ENCODE data around the gene SLC2A4RG. TPM values are rescaled to one million over a fixed set of nuclear protein-coding genes. Genes with fewer than 3 reads are reported as not detected.

SLC2A4RG gene, protein sequence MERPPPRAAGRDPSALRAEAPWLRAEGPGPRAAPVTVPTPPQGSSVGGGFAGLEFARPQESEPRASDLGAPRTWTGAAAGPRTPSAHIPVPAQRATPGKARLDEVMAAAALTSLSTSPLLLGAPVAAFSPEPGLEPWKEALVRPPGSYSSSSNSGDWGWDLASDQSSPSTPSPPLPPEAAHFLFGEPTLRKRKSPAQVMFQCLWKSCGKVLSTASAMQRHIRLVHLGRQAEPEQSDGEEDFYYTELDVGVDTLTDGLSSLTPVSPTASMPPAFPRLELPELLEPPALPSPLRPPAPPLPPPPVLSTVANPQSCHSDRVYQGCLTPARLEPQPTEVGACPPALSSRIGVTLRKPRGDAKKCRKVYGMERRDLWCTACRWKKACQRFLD
- total RNA-seq: 6.3 and 6.5 TPM in 2 replicates

DNA sequence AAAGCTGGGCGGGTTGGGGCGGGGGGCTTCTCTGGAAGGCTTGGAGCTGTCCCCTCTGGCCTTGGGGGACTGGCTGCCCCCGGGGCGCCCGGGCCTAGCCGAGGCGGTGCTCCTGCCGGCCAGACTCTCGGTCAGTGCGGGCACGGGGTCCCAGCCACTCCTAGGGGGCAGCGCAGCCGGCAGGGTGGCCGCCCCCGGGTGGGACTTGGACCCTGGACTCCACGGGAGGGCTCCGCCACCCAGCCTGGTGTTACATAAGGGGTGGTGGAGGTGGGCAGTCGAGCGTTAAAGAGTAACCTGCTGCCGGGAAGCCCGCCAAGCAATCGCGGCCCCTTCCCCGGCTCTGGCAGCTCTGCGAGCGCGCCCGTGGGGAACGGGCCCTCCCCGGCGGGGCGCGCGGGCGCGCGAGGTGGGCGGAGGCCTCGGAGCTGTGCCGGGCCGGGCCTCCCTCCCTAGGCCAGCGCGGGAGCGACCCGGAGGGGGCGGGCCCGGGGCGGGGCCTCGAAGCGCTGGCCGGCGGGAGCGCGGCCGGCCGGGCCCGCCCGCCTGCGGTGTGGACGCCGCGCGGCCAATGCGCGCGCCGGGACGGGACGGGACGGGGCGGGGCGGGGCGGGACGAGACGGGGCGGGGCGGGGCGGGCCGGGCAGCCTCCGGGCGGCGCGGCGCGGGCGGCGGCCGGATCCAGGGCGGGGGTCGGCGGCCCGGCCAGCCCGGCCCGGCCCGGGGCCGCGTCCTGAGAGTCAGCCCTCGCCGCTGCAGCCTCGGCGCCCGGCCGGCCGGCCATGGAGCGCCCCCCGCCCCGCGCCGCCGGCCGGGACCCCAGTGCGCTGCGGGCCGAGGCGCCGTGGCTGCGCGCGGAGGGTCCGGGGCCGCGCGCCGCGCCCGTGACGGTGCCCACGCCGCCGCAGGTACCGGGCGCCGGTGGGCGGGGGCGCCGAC lies at the start of gene SLC2A4RG:
SLC2A4RG (plus strand) TSS at position 647 of the 940 bp plus-strand sequence; CDS start at position 784, 137 bp downstream.
- DNase-seq (ENCODE audit: low read depth in 2 of 2): peak; percentile 72 to 82

DNA sequence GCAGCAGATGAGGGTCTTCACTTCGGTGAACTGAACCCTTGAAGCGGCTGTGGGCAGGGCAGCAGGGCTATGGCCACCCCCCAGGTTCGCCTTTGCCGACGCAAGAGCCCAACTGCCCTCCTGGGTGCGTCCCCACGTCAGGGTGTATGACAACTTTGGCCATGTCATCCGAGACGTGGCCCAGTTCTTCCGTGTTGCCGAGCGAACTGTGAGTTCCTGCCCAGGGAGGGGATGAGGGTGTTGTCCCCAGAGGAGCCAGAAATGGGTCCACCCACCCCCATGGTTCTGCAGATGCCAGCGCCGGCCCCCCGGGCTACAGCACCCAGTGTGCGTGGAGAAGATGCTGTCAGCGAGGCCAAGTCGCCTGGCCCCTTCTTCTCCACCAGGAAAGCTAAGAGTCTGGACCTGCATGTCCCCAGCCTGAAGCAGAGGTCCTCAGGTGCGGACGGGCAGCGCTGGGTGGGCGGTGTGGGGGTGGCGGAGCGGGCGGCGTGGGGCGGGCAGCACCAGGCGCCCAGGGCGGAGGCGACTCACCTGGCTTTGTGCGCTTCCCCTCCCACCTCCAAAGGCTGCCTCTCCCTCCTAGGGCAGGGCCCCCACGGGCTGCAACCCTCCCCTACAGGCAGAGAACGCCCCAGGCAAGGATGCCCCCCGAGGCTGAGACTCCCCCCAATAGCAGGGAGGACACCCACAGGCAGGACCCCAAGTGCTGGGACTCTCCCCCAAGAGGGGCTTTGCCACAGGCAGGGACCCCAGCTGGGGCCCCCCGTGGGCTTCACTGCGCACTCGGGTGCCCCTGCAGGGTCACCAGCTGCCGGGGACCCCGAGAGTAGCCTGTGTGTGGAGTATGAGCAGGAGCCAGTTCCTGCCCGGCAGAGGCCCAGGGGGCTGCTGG lies 49.3 kb upstream of the SLC2A4RG start:
- DNase-seq (ENCODE audit: low read depth in 2 of 2): no peak

DNA sequence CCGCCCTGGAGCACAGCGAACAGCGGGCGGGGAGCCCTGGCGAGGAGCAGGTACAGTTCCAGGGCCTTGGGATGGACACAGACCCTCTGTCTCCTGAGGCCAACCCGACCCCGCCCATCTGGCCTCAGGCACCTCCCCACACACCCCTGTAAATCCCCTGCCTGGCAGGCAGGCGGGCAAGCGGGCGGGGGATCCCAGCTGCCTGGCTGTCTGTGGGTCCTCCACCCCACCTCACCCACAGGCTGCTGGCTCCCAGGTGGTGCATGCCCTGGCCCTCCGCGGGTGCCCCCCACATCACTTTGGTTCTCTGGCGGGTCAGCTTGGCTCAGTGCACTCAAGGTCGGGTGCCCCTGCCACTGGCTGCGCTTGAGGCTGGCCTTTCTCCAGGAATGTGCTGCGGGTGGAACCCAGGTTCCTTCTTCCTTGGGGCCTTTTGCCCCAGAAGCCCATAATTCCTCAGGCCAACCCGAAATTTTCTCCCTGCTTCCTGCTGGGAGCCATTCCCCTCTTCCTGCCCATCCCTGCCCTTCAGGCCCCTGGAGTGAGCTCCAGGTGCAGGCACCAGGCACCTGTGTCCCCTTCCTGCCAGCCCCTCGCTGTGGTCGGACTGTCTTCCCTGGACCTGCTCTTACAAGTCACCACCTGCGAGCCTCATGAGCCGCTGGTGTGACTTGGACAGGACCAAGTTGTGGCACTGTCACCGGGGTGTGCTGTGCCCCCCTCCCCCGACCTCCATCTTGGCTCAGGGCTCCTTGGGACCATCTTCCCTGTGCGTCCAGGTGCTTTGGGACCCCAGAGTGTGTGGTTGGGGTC lies 48.5 kb upstream of the SLC2A4RG start:
- DNase-seq (ENCODE audit: low read depth in 2 of 2): no peak

DNA sequence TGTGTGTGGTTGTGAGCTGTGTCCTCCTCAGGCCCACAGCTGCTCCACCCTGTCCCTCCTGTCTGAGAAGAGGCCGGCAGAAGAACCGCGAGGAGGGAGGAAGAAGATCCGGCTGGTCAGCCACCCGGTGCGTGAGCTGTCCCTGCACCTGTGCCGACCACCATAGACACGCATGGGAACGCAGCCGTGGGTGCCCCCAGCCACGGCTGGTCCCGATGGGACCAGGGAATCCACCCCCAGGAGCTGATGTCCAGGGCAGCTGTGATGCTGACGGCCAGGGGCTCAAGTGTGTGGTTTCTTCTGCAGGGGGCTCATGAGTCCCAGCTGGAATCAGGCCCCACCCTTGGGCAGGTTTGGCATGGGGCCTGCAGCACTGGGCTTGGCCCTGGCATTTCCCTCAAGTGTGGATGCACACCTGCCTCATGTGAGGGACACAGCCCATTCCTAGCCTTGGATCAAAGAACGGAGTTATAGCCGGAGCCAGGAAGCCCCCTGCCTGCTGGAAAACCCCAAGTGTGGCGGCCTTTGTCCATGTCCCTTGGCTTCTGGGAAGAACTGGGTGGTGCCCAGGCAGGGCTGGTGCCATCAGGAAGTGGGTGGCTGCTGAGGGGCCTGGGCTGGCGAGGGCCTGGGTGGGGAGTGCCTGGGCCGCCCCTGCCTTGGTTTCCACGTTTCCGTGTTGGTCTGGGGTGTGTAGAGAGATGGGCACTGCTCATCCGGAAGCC lies 47.7 kb upstream of the SLC2A4RG start:
- DNase-seq (ENCODE audit: low read depth in 2 of 2): no peak

DNA sequence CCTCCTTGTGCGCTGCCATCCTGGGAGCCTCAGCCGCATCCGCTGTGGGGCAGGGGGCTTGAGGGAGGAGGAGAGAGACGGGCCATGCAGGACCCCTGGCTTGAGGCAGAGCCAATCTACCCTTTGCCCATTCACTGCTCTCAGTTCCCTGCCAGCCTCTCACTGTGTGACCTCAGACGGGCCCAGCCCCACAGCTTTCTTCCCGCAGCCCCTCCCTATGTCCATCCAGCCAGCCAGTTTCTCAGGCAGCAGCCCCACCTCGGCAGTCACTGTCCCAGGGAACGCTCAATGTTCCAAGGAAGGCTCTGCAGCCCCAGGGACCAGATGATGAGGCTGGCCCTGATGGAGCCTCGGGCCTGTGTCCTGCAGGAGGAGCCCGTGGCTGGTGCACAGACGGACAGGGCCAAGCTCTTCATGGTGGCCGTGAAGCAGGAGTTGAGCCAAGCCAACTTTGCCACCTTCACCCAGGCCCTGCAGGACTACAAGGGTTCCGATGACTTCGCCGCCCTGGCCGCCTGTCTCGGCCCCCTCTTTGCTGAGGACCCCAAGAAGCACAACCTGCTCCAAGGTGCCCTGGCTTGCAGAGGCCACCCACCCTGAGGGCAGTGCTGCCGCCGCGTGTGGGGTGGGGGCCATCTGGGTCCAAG lies 47.0 kb upstream of the SLC2A4RG start:
- peak in 1 of 2 donors; percentile 13 for DNase-seq (ENCODE audit: low read depth in 2 of 2)

DNA sequence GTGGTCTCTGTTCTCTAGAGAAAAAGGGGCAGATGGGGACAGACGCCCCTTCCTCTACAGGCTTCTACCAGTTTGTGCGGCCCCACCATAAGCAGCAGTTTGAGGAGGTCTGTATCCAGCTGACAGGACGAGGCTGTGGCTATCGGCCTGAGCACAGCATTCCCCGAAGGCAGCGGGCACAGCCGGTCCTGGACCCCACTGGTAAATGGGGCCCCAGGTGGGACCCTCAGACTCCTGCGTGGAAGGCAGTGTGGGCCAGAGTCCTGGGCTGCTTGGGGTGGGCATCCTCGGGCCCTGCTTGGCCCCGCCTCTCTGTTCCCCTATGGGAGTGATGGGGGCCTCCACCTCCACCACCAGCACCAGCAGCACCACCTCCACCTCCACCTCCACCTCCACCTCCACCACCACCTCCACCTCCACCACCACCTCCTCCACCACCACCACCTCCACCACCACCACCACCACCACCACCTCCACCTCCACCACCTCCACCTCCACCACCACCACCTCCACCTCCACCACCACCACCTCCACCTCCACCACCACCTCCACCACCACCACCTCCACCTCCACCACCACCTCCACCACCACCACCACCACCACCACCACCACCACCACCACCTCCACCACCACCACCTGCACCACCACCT lies 46.4 kb upstream of the SLC2A4RG start:
- DNase-seq (ENCODE audit: low read depth in 2 of 2): no peak

DNA sequence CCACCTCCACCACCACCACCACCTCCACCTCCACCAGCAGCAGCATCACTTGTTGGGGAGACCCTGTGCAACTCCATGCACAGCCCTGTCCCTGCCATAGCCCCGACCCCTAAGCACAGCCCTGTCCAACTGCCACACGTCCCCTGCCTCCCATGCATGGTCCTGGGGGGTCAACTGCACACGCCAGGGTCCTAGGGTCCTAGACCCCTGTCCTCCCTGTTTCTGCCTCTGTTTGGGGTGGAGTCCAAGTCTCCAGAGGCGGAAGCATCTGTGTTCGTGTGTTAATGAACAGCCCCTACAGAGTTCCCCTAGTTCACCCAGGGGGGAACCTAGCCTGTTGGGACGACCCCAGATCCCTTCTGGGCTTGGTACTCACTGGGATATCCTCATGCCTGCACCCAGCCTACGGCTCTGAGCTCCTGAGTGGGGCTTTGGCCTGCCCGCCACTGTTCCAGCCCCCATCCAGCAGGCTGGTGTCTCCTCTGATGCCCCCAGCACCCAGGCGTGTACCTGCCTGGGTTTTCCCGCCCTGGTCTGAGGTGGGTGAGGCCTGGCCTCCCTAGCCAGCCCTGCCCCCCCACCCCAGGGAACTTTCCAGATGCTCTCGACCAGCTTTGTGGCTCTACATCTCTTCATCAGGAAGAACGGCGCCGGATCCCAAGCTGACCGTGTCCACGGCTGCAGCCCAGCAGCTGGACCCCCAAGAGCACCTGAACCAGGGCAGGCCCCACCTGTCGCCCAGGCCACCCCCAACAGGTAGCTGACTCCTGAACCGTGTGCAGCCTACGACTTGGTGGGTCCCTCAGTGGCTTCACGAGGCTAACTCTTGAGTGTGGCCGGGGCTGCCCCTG lies 45.6 kb upstream of the SLC2A4RG start:
- DNase-seq (ENCODE audit: low read depth in 2 of 2): peak in 1 of 2 donors; percentile 2

DNA sequence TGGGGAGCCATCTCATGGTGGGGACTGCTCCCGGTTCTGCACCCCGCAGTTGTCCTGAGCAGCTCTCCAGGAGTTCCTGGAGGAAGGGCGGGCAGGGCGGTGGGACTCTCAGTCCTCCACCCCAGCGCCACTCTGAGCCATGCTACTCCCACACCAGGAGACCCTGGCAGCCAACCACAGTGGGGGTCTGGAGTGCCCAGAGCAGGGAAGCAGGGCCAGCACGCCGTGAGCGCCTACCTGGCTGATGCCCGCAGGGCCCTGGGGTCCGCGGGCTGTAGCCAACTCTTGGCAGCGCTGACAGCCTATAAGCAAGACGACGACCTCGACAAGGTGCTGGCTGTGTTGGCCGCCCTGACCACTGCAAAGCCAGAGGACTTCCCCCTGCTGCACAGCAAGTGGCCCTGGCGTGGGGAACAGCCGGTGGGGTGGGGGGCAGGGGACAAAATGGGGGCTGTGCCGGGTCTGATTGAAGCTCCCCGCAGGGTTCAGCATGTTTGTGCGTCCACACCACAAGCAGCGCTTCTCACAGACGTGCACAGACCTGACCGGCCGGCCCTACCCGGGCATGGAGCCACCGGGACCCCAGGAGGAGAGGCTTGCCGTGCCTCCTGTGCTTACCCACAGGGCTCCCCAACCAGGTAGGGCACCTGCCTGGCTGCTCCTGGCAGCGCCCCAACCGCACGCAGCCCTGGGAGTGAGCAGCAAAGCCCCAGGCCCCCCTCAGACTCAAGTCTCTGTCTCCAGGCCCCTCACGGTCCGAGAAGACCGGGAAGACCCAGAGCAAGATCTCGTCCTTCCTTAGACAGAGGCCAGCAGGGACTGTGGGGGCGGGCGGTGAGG lies 44.8 kb upstream of the SLC2A4RG start:
- no peak for DNase-seq (ENCODE audit: low read depth in 2 of 2)

DNA sequence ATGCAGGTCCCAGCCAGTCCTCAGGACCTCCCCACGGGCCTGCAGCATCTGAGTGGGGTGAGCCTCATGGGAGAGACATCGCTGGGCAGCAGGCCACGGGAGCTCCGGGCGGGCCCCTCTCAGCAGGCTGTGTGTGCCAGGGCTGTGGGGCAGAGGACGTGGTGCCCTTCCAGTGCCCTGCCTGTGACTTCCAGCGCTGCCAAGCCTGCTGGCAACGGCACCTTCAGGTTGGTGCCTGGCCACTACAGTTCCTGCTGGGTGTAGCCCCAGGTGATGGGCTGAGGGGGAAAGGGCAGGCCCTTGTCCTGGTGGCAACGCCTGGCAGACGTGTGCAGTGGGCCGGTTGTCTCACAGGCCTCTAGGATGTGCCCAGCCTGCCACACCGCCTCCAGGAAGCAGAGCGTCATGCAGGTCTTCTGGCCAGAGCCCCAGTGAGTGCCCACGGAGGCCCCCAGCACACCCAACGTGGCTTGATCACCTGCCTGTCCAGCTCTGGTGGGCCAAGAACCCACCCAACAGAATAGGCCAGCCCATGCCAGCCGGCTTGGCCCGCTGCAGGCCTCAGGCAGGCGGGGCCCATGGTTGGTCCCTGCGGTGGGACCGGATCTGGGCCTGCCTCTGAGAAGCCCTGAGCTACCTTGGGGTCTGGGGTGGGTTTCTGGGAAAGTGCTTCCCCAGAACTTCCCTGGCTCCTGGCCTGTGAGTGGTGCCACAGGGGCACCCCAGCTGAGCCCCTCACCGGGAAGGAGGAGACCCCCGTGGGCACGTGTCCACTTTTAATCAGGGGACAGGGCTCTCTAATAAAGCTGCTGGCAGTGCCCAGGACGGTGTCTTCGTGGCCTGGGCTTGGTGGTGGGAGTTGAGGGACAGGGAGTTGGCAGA lies 43.9 kb upstream of the SLC2A4RG start:
- DNase-seq (ENCODE audit: low read depth in 2 of 2): peak in 1 of 2 donors; percentile 5

DNA sequence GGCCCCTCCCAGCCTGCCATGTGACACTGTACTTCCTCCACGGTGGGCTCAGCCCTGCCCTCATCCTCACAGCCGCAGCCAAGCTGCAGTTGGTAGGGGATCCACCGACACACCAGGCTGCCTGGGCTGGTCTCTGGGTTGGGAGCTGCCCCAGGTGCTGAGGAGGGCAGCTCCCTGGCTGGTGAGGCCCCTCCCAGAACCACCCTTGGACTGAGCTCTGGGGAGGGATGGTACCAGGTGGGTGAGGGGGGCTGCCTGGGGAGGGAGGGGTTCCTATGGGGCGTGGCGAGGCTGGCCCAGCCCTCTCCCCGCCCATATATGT lies 43.3 kb upstream of the SLC2A4RG start:
- DNase-seq (ENCODE audit: low read depth in 2 of 2): peak; percentile 42 to 53

DNA sequence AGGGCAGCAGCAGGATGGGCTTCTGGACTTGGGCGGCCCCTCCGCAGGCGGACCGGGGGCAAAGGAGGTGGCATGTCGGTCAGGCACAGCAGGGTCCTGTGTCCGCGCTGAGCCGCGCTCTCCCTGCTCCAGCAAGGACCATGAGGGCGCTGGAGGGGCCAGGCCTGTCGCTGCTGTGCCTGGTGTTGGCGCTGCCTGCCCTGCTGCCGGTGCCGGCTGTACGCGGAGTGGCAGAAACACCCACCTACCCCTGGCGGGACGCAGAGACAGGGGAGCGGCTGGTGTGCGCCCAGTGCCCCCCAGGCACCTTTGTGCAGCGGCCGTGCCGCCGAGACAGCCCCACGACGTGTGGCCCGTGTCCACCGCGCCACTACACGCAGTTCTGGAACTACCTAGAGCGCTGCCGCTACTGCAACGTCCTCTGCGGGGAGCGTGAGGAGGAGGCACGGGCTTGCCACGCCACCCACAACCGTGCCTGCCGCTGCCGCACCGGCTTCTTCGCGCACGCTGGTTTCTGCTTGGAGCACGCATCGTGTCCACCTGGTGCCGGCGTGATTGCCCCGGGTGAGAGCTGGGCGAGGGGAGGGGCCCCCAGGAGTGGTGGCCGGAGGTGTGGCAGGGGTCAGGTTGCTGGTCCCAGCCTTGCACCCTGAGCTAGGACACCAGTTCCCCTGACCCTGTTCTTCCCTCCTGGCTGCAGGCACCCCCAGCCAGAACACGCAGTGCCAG lies 42.8 kb upstream of the SLC2A4RG start, which contains the start of gene TNFRSF6B:
TNFRSF6B (plus strand) TSS at position 25 of the 729 bp plus-strand sequence; CDS start at position 141, 116 bp downstream.
- DNase-seq (ENCODE audit: low read depth in 2 of 2): peak; percentile 27 to 42

DNA sequence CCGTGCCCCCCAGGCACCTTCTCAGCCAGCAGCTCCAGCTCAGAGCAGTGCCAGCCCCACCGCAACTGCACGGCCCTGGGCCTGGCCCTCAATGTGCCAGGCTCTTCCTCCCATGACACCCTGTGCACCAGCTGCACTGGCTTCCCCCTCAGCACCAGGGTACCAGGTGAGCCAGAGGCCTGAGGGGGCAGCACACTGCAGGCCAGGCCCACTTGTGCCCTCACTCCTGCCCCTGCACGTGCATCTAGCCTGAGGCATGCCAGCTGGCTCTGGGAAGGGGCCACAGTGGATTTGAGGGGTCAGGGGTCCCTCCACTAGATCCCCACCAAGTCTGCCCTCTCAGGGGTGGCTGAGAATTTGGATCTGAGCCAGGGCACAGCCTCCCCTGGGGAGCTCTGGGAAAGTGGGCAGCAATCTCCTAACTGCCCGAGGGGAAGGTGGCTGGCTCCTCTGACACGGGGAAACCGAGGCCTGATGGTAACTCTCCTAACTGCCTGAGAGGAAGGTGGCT lies 42.2 kb upstream of the SLC2A4RG start:
- peak in 1 of 2 donors; percentile 12 for DNase-seq (ENCODE audit: low read depth in 2 of 2)

DNA sequence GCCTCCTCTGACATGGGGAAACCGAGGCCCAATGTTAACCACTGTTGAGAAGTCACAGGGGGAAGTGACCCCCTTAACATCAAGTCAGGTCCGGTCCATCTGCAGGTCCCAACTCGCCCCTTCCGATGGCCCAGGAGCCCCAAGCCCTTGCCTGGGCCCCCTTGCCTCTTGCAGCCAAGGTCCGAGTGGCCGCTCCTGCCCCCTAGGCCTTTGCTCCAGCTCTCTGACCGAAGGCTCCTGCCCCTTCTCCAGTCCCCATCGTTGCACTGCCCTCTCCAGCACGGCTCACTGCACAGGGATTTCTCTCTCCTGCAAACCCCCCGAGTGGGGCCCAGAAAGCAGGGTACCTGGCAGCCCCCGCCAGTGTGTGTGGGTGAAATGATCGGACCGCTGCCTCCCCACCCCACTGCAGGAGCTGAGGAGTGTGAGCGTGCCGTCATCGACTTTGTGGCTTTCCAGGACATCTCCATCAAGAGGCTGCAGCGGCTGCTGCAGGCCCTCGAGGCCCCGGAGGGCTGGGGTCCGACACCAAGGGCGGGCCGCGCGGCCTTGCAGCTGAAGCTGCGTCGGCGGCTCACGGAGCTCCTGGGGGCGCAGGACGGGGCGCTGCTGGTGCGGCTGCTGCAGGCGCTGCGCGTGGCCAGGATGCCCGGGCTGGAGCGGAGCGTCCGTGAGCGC lies 41.6 kb upstream of the SLC2A4RG start:
- DNase-seq (ENCODE audit: low read depth in 2 of 2): peak in 1 of 2 donors; percentile 5

DNA sequence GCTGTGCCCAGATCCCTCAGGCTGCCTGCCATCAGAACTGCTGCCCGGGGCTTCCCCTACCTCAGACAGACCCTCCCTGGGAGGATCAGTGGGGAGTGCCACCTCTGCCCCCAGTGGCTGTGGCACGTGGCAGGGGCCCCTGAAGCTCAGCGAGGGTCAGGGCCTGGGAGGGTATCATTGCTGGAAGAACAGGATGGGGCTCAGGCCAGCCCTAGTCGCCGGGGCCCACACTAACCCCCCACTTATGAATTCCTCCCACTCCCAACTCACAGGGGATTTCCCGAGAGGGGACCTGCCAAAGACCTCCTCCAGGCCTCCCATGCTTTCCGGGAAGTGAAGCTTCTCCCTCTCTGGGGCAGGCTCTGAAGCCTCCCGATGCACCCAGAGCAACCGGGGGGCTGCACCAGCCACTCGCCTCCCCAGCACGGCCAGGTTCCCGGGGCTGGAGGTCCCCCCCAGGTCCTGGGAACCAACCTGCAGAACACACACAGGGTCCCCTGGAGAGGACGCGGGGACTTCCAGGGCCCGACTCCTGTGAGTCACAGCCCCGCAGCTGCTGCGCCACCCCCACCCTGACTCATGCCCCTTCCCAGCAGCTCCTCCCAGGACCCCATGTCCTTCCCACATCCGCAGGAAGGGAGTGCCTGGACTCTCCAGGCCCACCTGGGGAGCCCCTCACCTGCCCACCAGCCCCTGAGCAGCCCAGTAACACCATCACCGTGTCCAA lies 40.7 kb upstream of the SLC2A4RG start:
- peak; percentile 83 to 91 for DNase-seq (ENCODE audit: low read depth in 2 of 2)
